ENCODE results near the gene ZNF771. TPM values are rescaled to one million over a fixed set of nuclear protein-coding genes. Genes with fewer than 3 reads are reported as not detected.

ZNF771 gene
- total and polyA plus RNA-seq, 9 of the 15 experiments (the other 6 are each of a cell fraction or from before 2014, with no cell fraction given) = 1.5 to 12.6 (median 4.4) TPM

DNA sequence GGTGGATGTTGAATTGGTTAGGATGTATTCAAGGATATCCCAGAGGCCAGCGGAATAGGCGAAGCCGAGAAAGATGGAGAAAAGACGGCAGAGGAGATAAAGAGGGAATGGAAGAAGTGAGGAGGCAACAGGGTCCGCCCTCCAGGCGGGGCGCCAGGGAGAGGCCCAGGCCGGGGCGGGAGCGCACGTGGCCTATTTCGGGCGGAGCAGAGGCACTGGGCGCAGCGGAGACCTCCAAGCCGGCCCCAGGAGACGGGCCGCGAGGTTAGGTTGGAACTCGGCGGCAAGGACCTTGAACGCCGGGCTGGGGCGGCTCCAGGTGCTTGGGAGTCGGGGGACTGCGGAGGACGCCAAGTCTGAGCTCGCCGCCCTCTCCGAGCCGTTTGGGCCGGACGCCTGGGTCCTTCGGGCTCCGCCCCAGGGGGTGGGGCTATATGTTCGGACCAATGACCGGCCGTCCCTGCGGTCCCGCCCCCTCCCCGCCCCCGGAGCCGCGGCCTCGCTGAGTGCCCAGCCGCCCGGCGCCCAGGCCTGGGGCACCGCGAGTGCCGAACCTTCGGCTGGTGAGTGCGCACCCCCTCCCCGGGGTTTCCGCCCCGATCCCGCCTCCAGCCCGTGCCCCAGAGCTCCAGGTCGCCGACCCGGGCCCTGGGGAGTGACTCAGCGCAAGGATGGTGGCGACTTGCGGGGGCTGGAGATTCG is at the start of gene ZNF771 (continued):
- TF ChIP-seq NRF1 (conservative IDR thresholded peaks at IDR 0.05 in 1 of 2, IDR thresholded peaks at IDR 0.05 in 1 of 2) (peak; percentile 55 to 61), MAFG (tag; conservative IDR thresholded peaks at IDR 0.05) (peak; percentile 41; the same call in 1 of the 2 replicates), CTBP1 (IDR thresholded peaks at IDR 0.05; ENCODE audit: borderline replicate concordance) (peak; percentile 81), RBM22 (IDR thresholded peaks at IDR 0.05; ENCODE audit: low read depth, low read length, poor library complexity, severe bottlenecking) (peak; percentile 58), ARHGAP35 (IDR thresholded peaks at IDR 0.05; ENCODE audit: partially characterized antibody) (no peak), ZBED1 (IDR thresholded peaks at IDR 0.05) (no peak), TAF9B (IDR thresholded peaks at IDR 0.05; ENCODE audit: partially characterized antibody) (peak; percentile 69), E2F3 (CRISPR knock-in tag; IDR thresholded peaks at IDR 0.05) (no peak), SMC3 (conservative IDR thresholded peaks at IDR 0.05; ENCODE audit: insufficient read depth, low read depth, low read length) (no peak), KLF6 (CRISPR knock-in tag; IDR thresholded peaks at IDR 0.05; ENCODE audit: borderline replicate concordance) (peak; percentile 62), HDAC1 (IDR thresholded peaks at IDR 0.05) (peak in 1 of 2 experiments; percentile 99; a peak in 2 of 4 replicates), ZNF436 (CRISPR knock-in tag; IDR thresholded peaks at IDR 0.05) (no peak), CBX8 (IDR thresholded peaks at IDR 0.05; ENCODE audit: borderline replicate concordance, extremely low read depth, low read depth, low read length, poor library complexity, severe bottlenecking) (no peak), NCOA1 (IDR thresholded peaks at IDR 0.05; ENCODE audit: low read depth) (peak; percentile 24; the same call in 1 of the 2 replicates), ZNF707 (CRISPR knock-in tag; conservative IDR thresholded peaks at IDR 0.05) (no peak), SLC30A9 (CRISPR knock-in tag; IDR thresholded peaks at IDR 0.05) (no peak), HNRNPH1 (optimal IDR thresholded peaks at IDR 0.05; ENCODE audit: low read depth, low read length) (no peak), ZEB2 (IDR thresholded peaks at IDR 0.05) (peak; percentile 53; the same call in 1 of the 2 replicates), PHB (CRISPR knock-in tag; IDR thresholded peaks at IDR 0.05) (no peak)
- TF ChIP-seq, protein P1, sequence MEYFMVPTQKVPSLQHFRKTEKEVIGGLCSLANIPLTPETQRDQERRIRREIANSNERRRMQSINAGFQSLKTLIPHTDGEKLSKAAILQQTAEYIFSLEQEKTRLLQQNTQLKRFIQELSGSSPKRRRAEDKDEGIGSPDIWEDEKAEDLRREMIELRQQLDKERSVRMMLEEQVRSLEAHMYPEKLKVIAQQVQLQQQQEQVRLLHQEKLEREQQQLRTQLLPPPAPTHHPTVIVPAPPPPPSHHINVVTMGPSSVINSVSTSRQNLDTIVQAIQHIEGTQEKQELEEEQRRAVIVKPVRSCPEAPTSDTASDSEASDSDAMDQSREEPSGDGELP (CRISPR knock-in tag; IDR thresholded peaks at IDR 0.05; ENCODE audit: borderline replicate concordance) = peak; percentile 83
- TF ChIP-seq, protein P2, sequence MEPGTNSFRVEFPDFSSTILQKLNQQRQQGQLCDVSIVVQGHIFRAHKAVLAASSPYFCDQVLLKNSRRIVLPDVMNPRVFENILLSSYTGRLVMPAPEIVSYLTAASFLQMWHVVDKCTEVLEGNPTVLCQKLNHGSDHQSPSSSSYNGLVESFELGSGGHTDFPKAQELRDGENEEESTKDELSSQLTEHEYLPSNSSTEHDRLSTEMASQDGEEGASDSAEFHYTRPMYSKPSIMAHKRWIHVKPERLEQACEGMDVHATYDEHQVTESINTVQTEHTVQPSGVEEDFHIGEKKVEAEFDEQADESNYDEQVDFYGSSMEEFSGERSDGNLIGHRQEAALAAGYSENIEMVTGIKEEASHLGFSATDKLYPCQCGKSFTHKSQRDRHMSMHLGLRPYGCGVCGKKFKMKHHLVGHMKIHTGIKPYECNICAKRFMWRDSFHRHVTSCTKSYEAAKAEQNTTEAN (CRISPR knock-in tag; IDR thresholded peaks at IDR 0.05) = no peak
- TF ChIP-seq, protein P3, sequence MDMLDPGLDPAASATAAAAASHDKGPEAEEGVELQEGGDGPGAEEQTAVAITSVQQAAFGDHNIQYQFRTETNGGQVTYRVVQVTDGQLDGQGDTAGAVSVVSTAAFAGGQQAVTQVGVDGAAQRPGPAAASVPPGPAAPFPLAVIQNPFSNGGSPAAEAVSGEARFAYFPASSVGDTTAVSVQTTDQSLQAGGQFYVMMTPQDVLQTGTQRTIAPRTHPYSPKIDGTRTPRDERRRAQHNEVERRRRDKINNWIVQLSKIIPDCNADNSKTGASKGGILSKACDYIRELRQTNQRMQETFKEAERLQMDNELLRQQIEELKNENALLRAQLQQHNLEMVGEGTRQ (CRISPR knock-in tag; IDR thresholded peaks at IDR 0.05) = peak; percentile 89
- TF ChIP-seq, protein P4, sequence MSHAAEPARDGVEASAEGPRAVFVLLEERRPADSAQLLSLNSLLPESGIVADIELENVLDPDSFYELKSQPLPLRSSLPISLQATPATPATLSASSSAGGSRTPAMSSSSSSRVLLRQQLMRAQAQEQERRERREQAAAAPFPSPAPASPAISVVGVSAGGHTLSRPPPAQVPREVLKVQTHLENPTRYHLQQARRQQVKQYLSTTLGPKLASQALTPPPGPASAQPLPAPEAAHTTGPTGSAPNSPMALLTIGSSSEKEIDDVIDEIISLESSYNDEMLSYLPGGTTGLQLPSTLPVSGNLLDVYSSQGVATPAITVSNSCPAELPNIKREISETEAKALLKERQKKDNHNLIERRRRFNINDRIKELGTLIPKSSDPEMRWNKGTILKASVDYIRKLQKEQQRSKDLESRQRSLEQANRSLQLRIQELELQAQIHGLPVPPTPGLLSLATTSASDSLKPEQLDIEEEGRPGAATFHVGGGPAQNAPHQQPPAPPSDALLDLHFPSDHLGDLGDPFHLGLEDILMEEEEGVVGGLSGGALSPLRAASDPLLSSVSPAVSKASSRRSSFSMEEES (CRISPR knock-in tag; IDR thresholded peaks at IDR 0.05) = no peak

Measured in K562 (cell line).